NT2/D1 (cell line): ENCODE results near the gene USP16.

Experiments
- SUZ12 ChIP-seq: IDR thresholded peaks from 2 replicates; pipeline ENCODE4 v1.6.1; 2011; ENCODE audit not compliant: insufficient read length, insufficient read depth; ENCODE audit errors: extremely low read depth
- YY1 ChIP-seq: IDR thresholded peaks from 2 replicates; pipeline ENCODE4 v1.6.1; 2011; ENCODE audit not compliant: insufficient read length, insufficient read depth
- ZNF274 ChIP-seq: IDR thresholded peaks from 2 replicates; pipeline ENCODE4 v1.6.1; 2011; ENCODE audit warnings: mild to moderate bottlenecking, low read depth, low read length

DNA sequence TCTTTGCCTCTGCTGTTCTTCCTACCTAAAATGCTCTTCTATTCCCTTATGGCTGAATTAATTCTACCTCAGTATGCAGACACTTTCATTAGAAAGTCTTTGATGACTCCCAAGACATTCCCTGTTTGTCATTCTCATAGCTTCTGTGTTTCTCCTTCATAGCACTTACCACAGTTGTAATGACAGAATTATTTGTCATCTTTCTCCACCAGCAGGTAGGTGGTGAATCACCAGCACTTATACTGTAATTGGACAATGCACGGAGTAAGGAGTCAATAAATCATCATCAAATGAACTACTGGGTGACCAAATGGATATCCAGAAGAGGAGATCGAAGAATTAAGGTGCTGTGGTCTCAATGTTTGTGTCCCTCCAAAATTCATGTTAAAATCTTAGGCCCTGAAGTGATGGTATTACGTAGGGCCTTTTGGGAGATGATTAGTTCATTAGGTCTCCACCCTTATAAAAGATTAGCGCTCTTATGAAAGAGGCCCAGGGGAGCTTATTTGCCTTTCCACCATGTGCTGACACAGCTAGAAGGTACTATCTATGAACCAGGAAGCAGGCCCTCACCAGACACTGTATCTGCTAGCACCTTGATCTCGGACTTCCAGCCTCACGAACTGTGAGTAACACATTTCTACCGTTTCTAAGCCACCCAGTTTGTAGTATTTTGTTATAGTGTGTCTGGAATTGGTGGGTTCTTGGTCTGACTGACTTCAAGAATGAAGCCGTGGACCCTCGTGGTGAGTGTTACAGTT lies 51.4 kb downstream of the USP16 start:
- TF ChIP-seq YY1 = no peak
- no peak for TF ChIP-seq ZNF274
- no peak for TF ChIP-seq SUZ12
